Left lung (tissue), 10 donors: Measurements from ENCODE around the gene CD7. TPM values are rescaled to one million over a fixed set of nuclear protein-coding genes. Genes with fewer than 3 reads are reported as not detected.

Experiments
- ATAC-seq: fragments of 200-7000 bp; cut with Tn5 transposase; one replicate; pipeline ENCODE4 v1.9.1; 2020; ENCODE audit warnings: moderate library complexity
- DNase-seq, 4 donors: peaks; one replicate each; pipeline ENCODE4 v3.0.0-alpha.2; 2013 to 2020
- H3K27ac ChIP-seq, 2 donors: fragments of 200-600 bp; sonication (generic) in 1 of 2; one replicate each; pipeline versions ENCODE4 v1.5.0 to v1.8.0; 2020 to 2021
- H3K27me3 ChIP-seq, 2 donors: fragments of 200-600 bp; sonication (generic) in 1 of 2; one replicate each; pipeline versions ENCODE4 v1.5.0 to v1.8.0; 2020 to 2021
- H3K36me3 ChIP-seq, 2 donors: fragments of 200-600 bp; sonication (generic) in 1 of 2; one replicate each; pipeline versions ENCODE4 v1.5.0 to v1.8.0; 2020 to 2021
- H3K4me1 ChIP-seq, 2 donors: fragments of 200-600 bp; one replicate each; pipeline ENCODE4 v1.8.0; 2021
- H3K4me3 ChIP-seq, 2 donors: fragments of 200-600 bp; sonication (generic) in 1 of 2; one replicate each; pipeline versions ENCODE4 v1.5.0 to v1.8.0; 2020 to 2021; ENCODE audit warnings: mild to moderate bottlenecking in 1 of 2
- H3K9me3 ChIP-seq, 2 donors: fragments of 200-600 bp; sonication (generic) in 1 of 2; one replicate each; pipeline versions ENCODE4 v1.5.0 to v1.8.0; 2020 to 2021
- CTCF ChIP-seq, 2 donors: fragments of 200-600 bp; sonication (generic) in 1 of 2; IDR thresholded peaks; one replicate each; pipeline versions ENCODE4 v1.5.0 to v1.8.0; 2021; ENCODE audit warnings: antibody characterized with exemption in 2 of 2
- intact Hi-C, 2 donors: fragments of 100-400 bp; cut with DNase I; formaldehyde crosslinking; loops; one replicate each; pipeline versions ENCODE4 v1.11.2 to v1.14.2; 2022
- polyA plus RNA-seq, 6 donors: library from polyadenylated mRNA; unstranded; fragments of 120-200 nt; gene quantifications; one replicate each; pipeline ENCODE4 v1.2.1, GENCODE V29; 2013; ENCODE audit not compliant: insufficient read length in 6 of 6
- total RNA-seq, 2 donors: library from RNA; stranded (reverse); fragmentation: NEBNext Ultra II Directional; extraction: Animal tissue kit (Norgen Biotek cat#: 25700); gene quantifications; one replicate each; pipeline ENCODE4 v1.2.1, GENCODE V29; 2021
- donor health status: DM: no; HTN: yes; CAD: no.
- donor health status: DM: no; HTN: no; CAD: no.

The CD7 gene
- total and polyA plus RNA-seq, 8 donors: 1.1 to 6.6 (median 1.7) TPM

DNA sequence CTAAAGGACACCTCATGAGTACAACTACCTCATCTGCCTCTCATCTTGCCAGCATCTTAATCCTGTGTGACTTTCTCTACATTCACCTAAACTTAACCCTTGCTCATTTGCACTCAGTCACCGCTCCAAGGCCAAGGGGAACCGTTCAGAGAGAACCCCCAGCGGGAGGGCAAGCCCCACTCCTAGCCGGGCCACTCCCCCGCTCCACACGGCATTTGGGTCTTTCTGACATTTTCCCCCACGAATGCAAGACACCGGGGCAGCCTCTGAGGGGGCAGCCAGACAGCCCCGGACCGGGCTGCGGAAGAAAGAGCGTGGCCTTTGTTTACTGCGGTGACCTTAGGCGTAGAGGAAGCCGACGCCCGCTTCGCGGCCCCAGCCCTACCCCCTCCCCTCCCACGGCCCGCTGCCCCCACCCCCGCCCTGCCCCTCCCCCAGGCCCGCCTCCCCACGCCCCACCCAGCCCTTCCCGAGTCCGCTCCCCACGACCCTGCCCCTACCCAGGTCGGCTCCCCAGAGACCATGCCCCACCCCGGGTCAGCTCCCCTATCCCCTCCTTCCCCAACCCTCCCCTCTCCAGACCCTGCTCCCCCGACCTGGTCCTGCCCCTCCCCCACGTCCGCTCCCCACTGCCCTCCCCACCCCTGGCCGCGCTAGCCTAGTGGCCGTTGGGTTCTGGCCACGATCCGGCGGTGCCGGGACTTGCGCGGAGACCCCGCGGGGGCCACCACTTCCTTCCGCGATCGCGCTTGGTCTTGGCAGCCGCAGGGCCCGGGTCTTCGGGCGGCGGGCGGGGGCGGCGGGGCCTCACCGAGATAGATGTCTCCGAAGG lies 44.7 kb downstream of the CD7 start:
- Histone ChIP-seq H3K27me3 (no peaks in the 10 kb centered on the region), H3K36me3 (peaks cover 0 to 38% of the 10 kb centered on the region in 2 donors), H3K9me3 (no peaks in the 10 kb centered on the region), H3K4me1 (peaks cover 44 to 66% of the 10 kb centered on the region in 2 donors), H3K27ac (peak overlapping the region; percentile 98), H3K4me3 (peak overlapping the region; percentile 75 to 85)
- ATAC-seq (peak; percentile 62), DNase-seq (peak in 2 of 4 donors; percentile 67 to 86)
- TF ChIP-seq CTCF (IDR thresholded peaks at IDR 0.05): no peak
- intact Hi-C loops: no loop called here

- intact Hi-C loops: no loop called here
- H3K4me3 ChIP-seq: peak overlapping the region in 1 of 2 donors; percentile 85
Observed at GRCh38 chr17:82271401-82271800, 46.0 kb downstream of the CD7 start.

DNA sequence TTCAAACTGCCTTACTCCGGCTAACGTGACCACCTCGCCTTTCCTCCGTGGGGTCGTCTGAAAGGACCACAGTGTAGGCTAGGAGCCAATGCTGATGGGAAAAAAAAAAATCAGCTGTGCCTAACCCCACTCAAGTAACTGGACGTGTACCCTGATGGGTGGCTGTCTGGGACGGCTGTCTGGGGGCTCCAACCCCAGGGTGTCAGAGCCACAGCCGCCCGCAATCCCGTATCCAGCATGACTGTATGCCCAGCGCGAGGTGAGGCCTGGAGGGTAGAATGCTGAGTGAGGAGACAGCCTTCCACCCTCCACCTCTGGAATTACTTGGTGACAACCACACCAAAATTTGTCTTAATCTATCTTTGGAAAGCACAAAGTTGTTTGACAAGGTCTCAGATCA lies 46.8 kb downstream of the CD7 start:
- Histone ChIP-seq H3K4me3 (no peak overlapping the region), H3K27ac (no peak overlapping the region), H3K27me3 (no peaks in the 10 kb centered on the region), H3K4me1 (peaks cover 60 to 87% of the 10 kb centered on the region in 2 donors), H3K9me3 (no peaks in the 10 kb centered on the region), H3K36me3 (peaks cover 0 to 49% of the 10 kb centered on the region in 2 donors)
- intact Hi-C loops: no loop called here
- DNase-seq (peak in 1 of 4 donors; percentile 60), ATAC-seq (no peak)
- no peak for TF ChIP-seq CTCF (IDR thresholded peaks at IDR 0.05)

More at GRCh38 chr17:82271401-82271800, 46.0 kb downstream of the CD7 start:
- Histone ChIP-seq H3K4me1 (peaks cover 54 to 79% of the 10 kb centered on the region in 2 donors), H3K9me3 (no peaks in the 10 kb centered on the region), H3K36me3 (peaks cover 0 to 42% of the 10 kb centered on the region in 2 donors), H3K27me3 (no peaks in the 10 kb centered on the region), H3K27ac (peak overlapping the region in 1 of 2 donors; percentile 98)
- TF ChIP-seq CTCF (IDR thresholded peaks at IDR 0.05): no peak
- no peak for DNase-seq
- no peak for ATAC-seq

GRCh38 chr17:82269882-82270500 lies 47.4 kb downstream of the CD7 start:
- TF ChIP-seq CTCF (IDR thresholded peaks at IDR 0.05): no peak
- intact Hi-C loops: no loop called here
- Histone ChIP-seq H3K27me3 (no peaks in the 10 kb centered on the region), H3K4me3 (no peak overlapping the region), H3K9me3 (no peaks in the 10 kb centered on the region), H3K4me1 (peaks cover 60 to 85% of the 10 kb centered on the region in 2 donors), H3K27ac (no peak overlapping the region), H3K36me3 (peaks cover 0 to 56% of the 10 kb centered on the region in 2 donors)
- DNase-seq (peak in 1 of 4 donors; percentile 43), ATAC-seq (no peak)
